GM12891 (cell line): ENCODE data around the gene UBE2R2.
"Not testable (repeated sequence)": the region's sequence is repeated elsewhere in the genome, so short reads cannot be mapped to it uniquely, and the experiment has no call there.

Experiments
- DNase-seq: peaks from one replicate; pipeline ENCODE4 v3.0.0; 2011; ENCODE audit warnings: low spot score; ENCODE audit not compliant: insufficient read length
- FAIRE-seq: peaks from 2 replicates; lab custom pipeline; 2011; peaks lifted over from hg19 to GRCh38; lab: Jason Lieb, UNC
- PAX5 ChIP-seq: IDR thresholded peaks from 2 replicates; pipeline ENCODE4 v1.6.1; 2011; ENCODE audit warnings: low read length, moderate library complexity, mild to moderate bottlenecking; ENCODE audit not compliant: insufficient read depth, severe bottlenecking
- POLR2A ChIP-seq: IDR thresholded peaks from 2 replicates; pipeline ENCODE4 v1.6.1; 2011; ENCODE audit warnings: low read depth, low read length, control low read depth
- POLR2AphosphoS5 ChIP-seq: IDR thresholded peaks from 2 replicates; pipeline ENCODE4 v1.6.1; 2011; ENCODE audit warnings: low read depth, low read length, control low read depth
- POU2F2 ChIP-seq: IDR thresholded peaks from 2 replicates; pipeline ENCODE4 v1.6.1; 2011; ENCODE audit warnings: low read depth, mild to moderate bottlenecking, control low read depth, low read length, moderate library complexity
- SPI1 ChIP-seq: IDR thresholded peaks from 2 replicates; pipeline ENCODE4 v1.6.1; 2011; ENCODE audit warnings: low read depth, low read length, control low read depth
- TAF1 ChIP-seq: IDR thresholded peaks from 2 replicates; pipeline ENCODE4 v1.6.1; 2011; ENCODE audit warnings: low read depth, low read length, control low read depth

The UBE2R2 gene

GRCh38 chr9:33785914-33786313 is 31.0 kb upstream of the UBE2R2 start:
- FAIRE-seq (peak; percentile 51), DNase-seq (no peak)
- TF ChIP-seq SPI1 (no peak), POLR2AphosphoS5 (no peak), POU2F2 (no peak), TAF1 (no peak), POLR2A (no peak), PAX5 (no peak)

- no peak for FAIRE-seq
- no peak for TF ChIP-seq SPI1
- no peak for TF ChIP-seq POU2F2
- TF ChIP-seq POLR2A, result no peak
- no peak for TF ChIP-seq TAF1
- no peak for TF ChIP-seq POLR2AphosphoS5
- TF ChIP-seq PAX5, result no peak
- DNase-seq, result no peak
Observed at GRCh38 chr9:33786681-33787080, 30.3 kb upstream of the UBE2R2 start.

- DNase-seq (no peak), FAIRE-seq (no peak)
- TF ChIP-seq POLR2A, result no peak
- TF ChIP-seq SPI1, result no peak
- no peak for TF ChIP-seq POU2F2
- no peak for TF ChIP-seq TAF1
- no peak for TF ChIP-seq POLR2AphosphoS5
- no peak for TF ChIP-seq PAX5
Observed at GRCh38 chr9:33787839-33788238, 29.1 kb upstream of the UBE2R2 start.

- DNase-seq, FAIRE-seq: not testable (repeated sequence)
Observed at GRCh38 chr9:33789429-33789828, 27.5 kb upstream of the UBE2R2 start.

GRCh38 chr9:33791117-33791516 is 25.8 kb upstream of the UBE2R2 start:
- no peak for DNase-seq
- FAIRE-seq, result no peak
- TF ChIP-seq TAF1 (no peak), SPI1 (no peak), PAX5 (no peak), POLR2A (no peak), POLR2AphosphoS5 (no peak), POU2F2 (no peak)

- FAIRE-seq, result not testable (repeated sequence)
Observed at GRCh38 chr9:33793496-33793895, 23.5 kb upstream of the UBE2R2 start.

GRCh38 chr9:33794560-33794959 is 22.4 kb upstream of the UBE2R2 start:
- TF ChIP-seq POLR2AphosphoS5 (no peak), PAX5 (no peak), TAF1 (no peak), POU2F2 (no peak), POLR2A (no peak), SPI1 (no peak)
- FAIRE-seq, result no peak
- no peak for DNase-seq

More at GRCh38 chr9:33793496-33793895, 23.5 kb upstream of the UBE2R2 start:
- DNase-seq, result not testable (repeated sequence)

GRCh38 chr9:33795281-33795680 is 21.7 kb upstream of the UBE2R2 start, which contains the start of gene PRSS3:
Gene PRSS3, plus strand, starts transcription at chr9:33795561. Its CDS starts 13 bp downstream, at chr9:33795574.
- no peak for DNase-seq
- TF ChIP-seq SPI1, result no peak
- no peak for TF ChIP-seq POLR2AphosphoS5
- TF ChIP-seq POLR2A, result no peak
- no peak for TF ChIP-seq POU2F2
- TF ChIP-seq TAF1, result no peak
- no peak for TF ChIP-seq PAX5

GRCh38 chr9:33795819-33796218 is 21.1 kb upstream of the UBE2R2 start:
- FAIRE-seq, result no peak
- TF ChIP-seq SPI1, result no peak
- no peak for TF ChIP-seq POU2F2
- no peak for TF ChIP-seq POLR2AphosphoS5

More at GRCh38 chr9:33795281-33795680, 21.7 kb upstream of the UBE2R2 start, which contains the start of gene PRSS3:
- FAIRE-seq, result no peak

GRCh38 chr9:33796679-33797078 is 20.3 kb upstream of the UBE2R2 start:
- not testable (repeated sequence) for DNase-seq, FAIRE-seq

More at GRCh38 chr9:33795819-33796218, 21.1 kb upstream of the UBE2R2 start:
- DNase-seq, result no peak

GRCh38 chr9:33797837-33798236 is 19.1 kb upstream of the UBE2R2 start:
- FAIRE-seq (no peak), DNase-seq (no peak)
- TF ChIP-seq PAX5, result no peak
- no peak for TF ChIP-seq TAF1
- no peak for TF ChIP-seq SPI1
- TF ChIP-seq POLR2AphosphoS5, result no peak
- no peak for TF ChIP-seq POLR2A
- no peak for TF ChIP-seq POU2F2
